ENCODE data around the gene DMXL2.
A peak's percentile ranks its signal among the peaks of the same experiment; 100 is the strongest.

Gene DMXL2

DNA sequence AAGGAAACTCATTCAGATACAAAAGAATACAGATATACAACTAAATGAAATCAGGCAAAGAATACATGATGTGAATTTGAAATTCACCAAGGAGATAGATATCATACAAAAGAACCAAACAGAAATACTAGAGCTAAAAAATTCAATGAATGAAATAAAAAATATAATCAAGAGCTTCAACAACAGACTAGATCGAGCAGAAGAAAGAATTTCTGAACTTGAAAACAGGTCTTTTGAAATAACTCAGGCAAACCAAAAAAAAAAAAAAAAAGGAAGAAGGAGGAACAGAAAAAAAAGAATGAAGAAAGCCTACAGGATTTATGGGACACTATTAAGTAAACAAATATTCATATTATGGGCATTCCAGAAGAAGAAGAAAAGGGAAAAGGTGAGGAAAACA, 137.8 kb downstream of the DMXL2 start:
- Histone ChIP-seq H3K9me3 (ENCODE audit: control insufficient read depth, insufficient read depth, low read depth, low read length) (no peaks in the 10 kb centered on the region), H3K27ac (ENCODE audit: extremely low read depth, low read depth, low read length) (no peak overlapping the region), H3K4me3 (ENCODE audit: low read depth, low read length) (no peak overlapping the region), H3K36me3 (ENCODE audit: control insufficient read depth in 2 of 2, insufficient read depth in 1 of 2, low read length in 2 of 2) (peaks cover 0 to 23% of the 10 kb centered on the region in 2 experiments; a peak in 1 of 3 replicates), H3K4me1 (ENCODE audit: control insufficient read depth, insufficient read depth, low read length) (no peaks in the 10 kb centered on the region)
- POLR2A ChIA-PET, result no interaction called here
- CTCF ChIA-PET, result interaction anchor here (0.5 to 0.6 kb wide), 2 partner anchors 69 to 592 kb away, joined by 3 read pairs; no protein-coding TSS in a partner anchor
- TF ChIP-seq SETDB1 (IDR thresholded peaks at IDR 0.05; ENCODE audit: insufficient read length, low read length), result peak; percentile 80
- TF ChIP-seq ZNF239 (tag by site-specific recombination; IDR thresholded peaks at IDR 0.05), result no peak
- TF ChIP-seq ZNF433 (tag by site-specific recombination; IDR thresholded peaks at IDR 0.05; ENCODE audit: low read depth), result no peak

DNA sequence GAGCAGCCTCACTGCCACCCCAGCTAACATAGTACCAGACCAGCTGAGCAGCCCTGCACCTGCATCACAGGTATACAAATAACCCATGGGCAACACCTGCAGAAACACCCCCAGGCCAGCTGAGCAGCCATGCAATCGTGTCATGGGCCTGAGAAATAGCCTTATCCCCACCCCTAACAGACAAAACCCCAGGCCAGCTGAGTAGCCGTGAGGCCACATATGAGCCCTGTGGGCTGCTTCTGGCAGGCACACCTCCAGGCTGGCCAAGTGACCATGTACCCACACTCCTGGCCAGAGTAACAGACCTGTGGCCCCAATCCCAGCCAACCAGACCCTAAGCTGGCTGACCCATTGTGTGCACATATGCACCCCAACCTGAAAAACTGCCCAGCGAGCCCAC, 138.6 kb downstream of the DMXL2 start:
- POLR2A ChIA-PET, result no interaction called here
- no peak overlapping the region for H3K4me3 ChIP-seq (ENCODE audit: low read depth, low read length)

More for the DNA sequence above, 138.6 kb downstream of the DMXL2 start:
- no peaks in the 10 kb centered on the region for H3K9me3 ChIP-seq (ENCODE audit: control insufficient read depth, insufficient read depth, low read depth, low read length)
- peaks cover 0 to 23% of the 10 kb centered on the region in 2 experiments; a peak in 1 of 3 replicates for H3K36me3 ChIP-seq (ENCODE audit: control insufficient read depth in 2 of 2, insufficient read depth in 1 of 2, low read length in 2 of 2)
- no peak for TF ChIP-seq ZNF558 (tag by site-specific recombination; IDR thresholded peaks at IDR 0.05)
- no peak for TF ChIP-seq ZNF324 (tag by site-specific recombination; IDR thresholded peaks at IDR 0.05)
- TF ChIP-seq, protein P1, sequence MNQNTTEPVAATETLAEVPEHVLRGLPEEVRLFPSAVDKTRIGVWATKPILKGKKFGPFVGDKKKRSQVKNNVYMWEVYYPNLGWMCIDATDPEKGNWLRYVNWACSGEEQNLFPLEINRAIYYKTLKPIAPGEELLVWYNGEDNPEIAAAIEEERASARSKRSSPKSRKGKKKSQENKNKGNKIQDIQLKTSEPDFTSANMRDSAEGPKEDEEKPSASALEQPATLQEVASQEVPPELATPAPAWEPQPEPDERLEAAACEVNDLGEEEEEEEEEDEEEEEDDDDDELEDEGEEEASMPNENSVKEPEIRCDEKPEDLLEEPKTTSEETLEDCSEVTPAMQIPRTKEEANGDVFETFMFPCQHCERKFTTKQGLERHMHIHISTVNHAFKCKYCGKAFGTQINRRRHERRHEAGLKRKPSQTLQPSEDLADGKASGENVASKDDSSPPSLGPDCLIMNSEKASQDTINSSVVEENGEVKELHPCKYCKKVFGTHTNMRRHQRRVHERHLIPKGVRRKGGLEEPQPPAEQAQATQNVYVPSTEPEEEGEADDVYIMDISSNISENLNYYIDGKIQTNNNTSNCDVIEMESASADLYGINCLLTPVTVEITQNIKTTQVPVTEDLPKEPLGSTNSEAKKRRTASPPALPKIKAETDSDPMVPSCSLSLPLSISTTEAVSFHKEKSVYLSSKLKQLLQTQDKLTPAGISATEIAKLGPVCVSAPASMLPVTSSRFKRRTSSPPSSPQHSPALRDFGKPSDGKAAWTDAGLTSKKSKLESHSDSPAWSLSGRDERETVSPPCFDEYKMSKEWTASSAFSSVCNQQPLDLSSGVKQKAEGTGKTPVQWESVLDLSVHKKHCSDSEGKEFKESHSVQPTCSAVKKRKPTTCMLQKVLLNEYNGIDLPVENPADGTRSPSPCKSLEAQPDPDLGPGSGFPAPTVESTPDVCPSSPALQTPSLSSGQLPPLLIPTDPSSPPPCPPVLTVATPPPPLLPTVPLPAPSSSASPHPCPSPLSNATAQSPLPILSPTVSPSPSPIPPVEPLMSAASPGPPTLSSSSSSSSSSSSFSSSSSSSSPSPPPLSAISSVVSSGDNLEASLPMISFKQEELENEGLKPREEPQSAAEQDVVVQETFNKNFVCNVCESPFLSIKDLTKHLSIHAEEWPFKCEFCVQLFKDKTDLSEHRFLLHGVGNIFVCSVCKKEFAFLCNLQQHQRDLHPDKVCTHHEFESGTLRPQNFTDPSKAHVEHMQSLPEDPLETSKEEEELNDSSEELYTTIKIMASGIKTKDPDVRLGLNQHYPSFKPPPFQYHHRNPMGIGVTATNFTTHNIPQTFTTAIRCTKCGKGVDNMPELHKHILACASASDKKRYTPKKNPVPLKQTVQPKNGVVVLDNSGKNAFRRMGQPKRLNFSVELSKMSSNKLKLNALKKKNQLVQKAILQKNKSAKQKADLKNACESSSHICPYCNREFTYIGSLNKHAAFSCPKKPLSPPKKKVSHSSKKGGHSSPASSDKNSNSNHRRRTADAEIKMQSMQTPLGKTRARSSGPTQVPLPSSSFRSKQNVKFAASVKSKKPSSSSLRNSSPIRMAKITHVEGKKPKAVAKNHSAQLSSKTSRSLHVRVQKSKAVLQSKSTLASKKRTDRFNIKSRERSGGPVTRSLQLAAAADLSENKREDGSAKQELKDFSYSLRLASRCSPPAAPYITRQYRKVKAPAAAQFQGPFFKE (tag by site-specific recombination; IDR thresholded peaks at IDR 0.05; ENCODE audit: borderline replicate concordance), result no peak
- TF ChIP-seq, protein P2, sequence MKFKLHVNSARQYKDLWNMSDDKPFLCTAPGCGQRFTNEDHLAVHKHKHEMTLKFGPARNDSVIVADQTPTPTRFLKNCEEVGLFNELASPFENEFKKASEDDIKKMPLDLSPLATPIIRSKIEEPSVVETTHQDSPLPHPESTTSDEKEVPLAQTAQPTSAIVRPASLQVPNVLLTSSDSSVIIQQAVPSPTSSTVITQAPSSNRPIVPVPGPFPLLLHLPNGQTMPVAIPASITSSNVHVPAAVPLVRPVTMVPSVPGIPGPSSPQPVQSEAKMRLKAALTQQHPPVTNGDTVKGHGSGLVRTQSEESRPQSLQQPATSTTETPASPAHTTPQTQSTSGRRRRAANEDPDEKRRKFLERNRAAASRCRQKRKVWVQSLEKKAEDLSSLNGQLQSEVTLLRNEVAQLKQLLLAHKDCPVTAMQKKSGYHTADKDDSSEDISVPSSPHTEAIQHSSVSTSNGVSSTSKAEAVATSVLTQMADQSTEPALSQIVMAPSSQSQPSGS (tag by site-specific recombination; IDR thresholded peaks at IDR 0.05; ENCODE audit: low read depth), result no peak
- TF ChIP-seq KLF9 (tag by site-specific recombination; IDR thresholded peaks at IDR 0.05; ENCODE audit: low read depth), result no peak
- TF ChIP-seq, protein P3, sequence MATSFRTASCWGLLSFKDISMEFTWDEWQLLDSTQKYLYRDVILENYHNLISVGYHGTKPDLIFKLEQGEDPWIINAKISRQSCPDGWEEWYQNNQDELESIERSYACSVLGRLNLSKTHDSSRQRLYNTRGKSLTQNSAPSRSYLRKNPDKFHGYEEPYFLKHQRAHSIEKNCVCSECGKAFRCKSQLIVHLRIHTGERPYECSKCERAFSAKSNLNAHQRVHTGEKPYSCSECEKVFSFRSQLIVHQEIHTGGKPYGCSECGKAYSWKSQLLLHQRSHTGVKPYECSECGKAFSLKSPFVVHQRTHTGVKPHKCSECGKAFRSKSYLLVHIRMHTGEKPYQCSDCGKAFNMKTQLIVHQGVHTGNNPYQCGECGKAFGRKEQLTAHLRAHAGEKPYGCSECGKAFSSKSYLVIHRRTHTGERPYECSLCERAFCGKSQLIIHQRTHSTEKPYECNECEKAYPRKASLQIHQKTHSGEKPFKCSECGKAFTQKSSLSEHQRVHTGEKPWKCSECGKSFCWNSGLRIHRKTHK (tag by site-specific recombination; IDR thresholded peaks at IDR 0.05), result no peak
- no peak for TF ChIP-seq ZNF670 (tag by site-specific recombination; IDR thresholded peaks at IDR 0.05; ENCODE audit: low read depth)
- TF ChIP-seq SCRT1 (tag by site-specific recombination; IDR thresholded peaks at IDR 0.05; ENCODE audit: borderline replicate concordance), result no peak
- TF ChIP-seq ZNF391 (tag by site-specific recombination; IDR thresholded peaks at IDR 0.05; ENCODE audit: borderline replicate concordance, low read depth), result no peak
- no peak overlapping the region for H3K27ac ChIP-seq (ENCODE audit: extremely low read depth, low read depth, low read length)
- H3K4me1 ChIP-seq (ENCODE audit: control insufficient read depth, insufficient read depth, low read length), result no peaks in the 10 kb centered on the region
- CTCF ChIA-PET, result interaction anchor here (0.6 kb wide), 1 partner anchor 593 kb away, joined by 3 read pairs; no protein-coding TSS in a partner anchor
